GM12878 (cell line): ENCODE measurements around the gene IL17RB. TPM values are rescaled to one million over a fixed set of nuclear protein-coding genes. Genes with fewer than 3 reads are reported as not detected.

Experiments used
- ATAC-seq: fragments of 200-7000 bp; cut with Tn5 transposase; 3 replicates; pipeline ENCODE4 v1.9.1; 2020; ENCODE audit warnings: mild to moderate bottlenecking, moderate library complexity
- BruUV-seq: library from RNA; stranded (reverse); fragments of 400-500 nt; replicated peaks from 2 replicates; lab custom pipeline; 2021; lab: Mats Ljungman, UMichigan
- CTCF ChIA-PET: fragments of 300-600 bp; sonication (Branson Sonifier 250); formaldehyde crosslinking; extraction: SDS; loops from one replicate; lab custom pipeline; 2021; ENCODE audit warnings: inconsistent platforms; lab: Yijun Ruan, JAX
- POLR2A ChIA-PET: fragments of 350-600 bp; formaldehyde crosslinking; extraction: SDS; loops from one replicate; lab custom pipeline; 2021; ENCODE audit warnings: inconsistent platforms; lab: Charles Lee
- RAD21 ChIA-PET: fragments of 300-600 bp; sonication (Branson Sonifier 250); formaldehyde crosslinking; loops from one replicate; lab custom pipeline; 2023; ENCODE audit warnings: antibody characterized with exemption; ENCODE audit not compliant: unreplicated experiment; lab: Charles Lee
- SMC1A ChIA-PET: fragments of 300-600 bp; sonication (Branson Sonifier 250); formaldehyde crosslinking; loops from one replicate; lab custom pipeline; 2023; ENCODE audit not compliant: unreplicated experiment, uncharacterized antibody; lab: Charles Lee
- DNase-seq: peaks from one replicate; pipeline ENCODE4 v3.0.0-alpha.2; 2011; ENCODE audit warnings: low read depth, low spot score
- FAIRE-seq: peaks from 3 replicates; lab custom pipeline; 2011; peaks lifted over from hg19 to GRCh38; lab: Jason Lieb, UNC
- H2AFZ ChIP-seq: 2 replicates; pipeline ENCODE4 v1.6.0; 2011; ENCODE audit warnings: low read depth, low read length, control low read depth; ENCODE audit not compliant: control insufficient read depth
- H3K27ac ChIP-seq: 2 replicates; pipeline ENCODE4 v1.5.1; 2011; ENCODE audit warnings: control low read depth; ENCODE audit not compliant: control insufficient read depth, insufficient read depth
- H3K27me3 ChIP-seq, 2 experiments: replicated peaks in 1 of 2; 2 replicates each; pipeline versions ENCODE4 v1.6.0 to v1.6.1; 2011; ENCODE audit warnings: low read length in 1 of 2; ENCODE audit not compliant: control insufficient read depth in 2 of 2, insufficient read depth in 2 of 2
- H3K36me3 ChIP-seq, 2 experiments: 2 replicates each; pipeline ENCODE4 v1.5.1; 2011; ENCODE audit warnings: low read length in 1 of 2; ENCODE audit not compliant: control insufficient read depth in 2 of 2, insufficient read depth in 2 of 2
- H3K4me1 ChIP-seq: 2 replicates; pipeline ENCODE4 v1.6.1; 2011; ENCODE audit warnings: mild to moderate bottlenecking, low read length, moderate library complexity, mixed read lengths; ENCODE audit not compliant: control insufficient read depth, insufficient read depth
- H3K4me2 ChIP-seq: 2 replicates; pipeline ENCODE4 v1.6.0; 2011; ENCODE audit warnings: control low read depth; ENCODE audit not compliant: control insufficient read depth, insufficient read depth
- H3K4me3 ChIP-seq: fragments of 200-600 bp; sonication (generic); 2 replicates; pipeline ENCODE4 v1.5.1; 2016
- H3K79me2 ChIP-seq: 2 replicates; pipeline ENCODE4 v1.6.0; 2011; ENCODE audit warnings: low read length; ENCODE audit not compliant: control insufficient read depth, insufficient read depth
- H3K9ac ChIP-seq: 2 replicates; pipeline ENCODE4 v1.8.0; 2011; ENCODE audit warnings: low read length, control low read depth, mixed read lengths; ENCODE audit not compliant: control insufficient read depth, insufficient read depth
- H3K9me3 ChIP-seq: replicated peaks from 3 replicates; pipeline ENCODE4 v1.5.1; 2011; ENCODE audit warnings: mild to moderate bottlenecking, low read length; ENCODE audit not compliant: control insufficient read depth, insufficient read depth
- H4K20me1 ChIP-seq: 2 replicates; pipeline ENCODE4 v1.6.0; 2011; ENCODE audit not compliant: control insufficient read depth, insufficient read depth
- ESRRA ChIP-seq: IDR thresholded peaks from 2 replicates; pipeline ENCODE4 v1.6.1; 2012; ENCODE audit warnings: mild to moderate bottlenecking, low read length, improper control_type of control experiment
- SUZ12 ChIP-seq: fragments of 200-600 bp; sonication (generic); IDR thresholded peaks from one replicate; pipeline ENCODE4 v1.6.1; 2018; ENCODE audit warnings: antibody characterized with exemption, mild to moderate bottlenecking; ENCODE audit not compliant: unreplicated experiment
- WGBS: methylation state at CpG from one replicate; pipeline ENCODE4 v1.1.6; 2016; ENCODE audit warnings: low lambda C conversion rate; ENCODE audit not compliant: insufficient replicate concordance, insufficient coverage; ENCODE audit errors: missing lambda C conversion rate; 5-methylcytosine and 5-hydroxymethylcytosine counted together
- in situ Hi-C: fragments of 300-500 bp; cut with MboI; formaldehyde crosslinking; loops from 9 replicates; pipeline ENCODE4 v1.14.3; 2018; ENCODE audit warnings: mixed read lengths
- intact Hi-C: fragments of 100-400 bp; cut with micrococcal nuclease; formaldehyde crosslinking; loops from one replicate; pipeline ENCODE4 v1.14.2; 2022; ENCODE audit not compliant: unreplicated experiment
- polyA plus RNA-seq, 11 experiments: library from polyadenylated mRNA; depleted of rRNA in 4 of 11; unstranded in 6 of 11; stranded (reverse) in 5 of 11; fragments of >200 nt; fragmentation: Nextera tagmentation in 4 of 11; fragmentation: Illumina TruSeq in 1 of 11; extraction: Ambion mirVana in 4 of 11; extraction: Trizol in 1 of 11; gene quantifications; 1 replicate in 1 of 11; 2 replicates in 10 of 11; pipeline versions ENCODE4 v1.2.1 to v1.2.3, GENCODE V29; 2011 to 2016; ENCODE audit warnings: inconsistent platforms in 2 of 11, missing spikeins in 2 of 11, low read depth in 1 of 11
- total RNA-seq, 4 experiments: library from RNA; depleted of rRNA in 3 of 4; stranded (reverse); fragments of >200 nt in 3 of 4; fragmentation: Illumina TruSeq in 1 of 4; extraction: Trizol in 1 of 4; gene quantifications; 2 replicates each; pipeline versions ENCODE4 v1.2.1 to v1.2.3, GENCODE V29; 2013 to 2021
- TF ChIP-seq, protein P1 (sequence below): IDR thresholded peaks from 2 replicates; pipeline ENCODE4 v1.6.1; 2011; ENCODE audit warnings: low read depth, low read length, improper control_type of control experiment, borderline replicate concordance

The IL17RB gene
- total and polyA plus RNA-seq, 10 of the 15 experiments (the other 5 are each of a cell fraction or from before 2014, with no cell fraction given): 1.9 to 17.2 (median 2.9) TPM

DNA sequence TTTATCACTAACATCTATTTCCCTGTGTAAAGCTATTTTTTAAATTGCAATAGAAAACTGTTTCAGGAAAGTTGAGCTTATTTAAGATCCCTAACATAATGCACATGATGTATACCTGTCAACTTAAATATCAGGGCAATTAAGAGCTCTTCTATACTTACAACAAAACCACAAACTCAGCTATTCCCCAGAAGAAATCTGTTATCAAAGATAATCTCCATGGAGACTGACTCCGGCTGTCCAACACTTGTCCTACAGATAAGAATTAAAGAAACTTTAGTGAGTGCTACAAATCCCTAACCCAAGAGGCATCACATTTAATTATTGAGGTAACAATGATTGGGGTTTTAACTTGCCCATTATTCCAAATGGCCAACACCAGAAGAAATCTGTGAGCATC lies 41.9 kb downstream of the IL17RB start:
- CTCF ChIA-PET: no interaction called here
- BruUV-seq: no TSS peak
- intact Hi-C loops (no loop called here), in situ Hi-C loops (no loop called here)
- FAIRE-seq (no peak), ATAC-seq (no peak), DNase-seq (no peak)
- Histone ChIP-seq H3K4me2 (no peak overlapping the region; the same call in none of the 2 replicates), H3K27ac (no peak overlapping the region), H3K9ac (no peak overlapping the region), H4K20me1 (no peaks in the 10 kb centered on the region), H3K36me3 (peaks cover 0 to 18% of the 10 kb centered on the region in 2 experiments; a peak in 2 of 4 replicates), H3K4me1 (peaks cover 22% of the 10 kb centered on the region), H3K9me3 (no peaks in the 10 kb centered on the region), H3K27me3 (no peaks in the 10 kb centered on the region), H3K4me3 (no peak overlapping the region), H3K79me2 (peaks cover 45% of the 10 kb centered on the region), H2AFZ (no peak overlapping the region)
- WGBS: 95% methylated on average over 1 of the region's 1 CpG
- RAD21 ChIA-PET: no interaction called here
- TF ChIP-seq, protein P1, sequence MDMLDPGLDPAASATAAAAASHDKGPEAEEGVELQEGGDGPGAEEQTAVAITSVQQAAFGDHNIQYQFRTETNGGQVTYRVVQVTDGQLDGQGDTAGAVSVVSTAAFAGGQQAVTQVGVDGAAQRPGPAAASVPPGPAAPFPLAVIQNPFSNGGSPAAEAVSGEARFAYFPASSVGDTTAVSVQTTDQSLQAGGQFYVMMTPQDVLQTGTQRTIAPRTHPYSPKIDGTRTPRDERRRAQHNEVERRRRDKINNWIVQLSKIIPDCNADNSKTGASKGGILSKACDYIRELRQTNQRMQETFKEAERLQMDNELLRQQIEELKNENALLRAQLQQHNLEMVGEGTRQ: no peak
- TF ChIP-seq ESRRA (no peak), SUZ12 (no peak)
- SMC1A ChIA-PET: interaction anchor here (1.1 to 4.1 kb wide), 2 partner anchors 25 to 43 kb away, joined by 3 to 26 read pairs; partner anchors contain the start of genes CHDH and IL17RB
- POLR2A ChIA-PET: interaction anchor here (1.5 kb wide), 1 partner anchor 8 kb away, joined by 5 read pairs; no protein-coding TSS in a partner anchor
